Kidney epithelial cell (primary cell): Measurements from ENCODE around the gene PREX1. TPM values are rescaled to one million over a fixed set of nuclear protein-coding genes. Genes with fewer than 3 reads are reported as not detected.

ENCODE experiments used
- DNase-seq: peaks from one replicate; pipeline ENCODE4 v3.0.0-alpha.2; 2010; ENCODE audit warnings: low read depth
- H3K27me3 ChIP-seq: 2 replicates; pipeline ENCODE4 v1.6.0; 2011; ENCODE audit warnings: low read length; ENCODE audit not compliant: control insufficient read depth, insufficient read depth
- H3K36me3 ChIP-seq: 2 replicates; pipeline ENCODE4 v1.5.1; 2011; ENCODE audit warnings: low read length; ENCODE audit not compliant: control insufficient read depth, insufficient read depth
- H3K4me3 ChIP-seq: 2 replicates; pipeline ENCODE4 v1.5.1; 2011; ENCODE audit warnings: low read depth, mild to moderate bottlenecking, control low read depth, low read length
- total RNA-seq: library from RNA; depleted of rRNA; stranded (reverse); fragments of >200 nt; gene quantifications from 2 replicates; pipeline ENCODE4 v1.2.3, GENCODE V29; 2015
- TF ChIP-seq, protein P1 (sequence below): IDR thresholded peaks from 2 replicates; pipeline ENCODE4 v1.5.1; 2011; ENCODE audit warnings: mild to moderate bottlenecking, moderate library complexity, low read length, control low read depth, inconsistent platforms; ENCODE audit not compliant: insufficient read depth, poor library complexity, severe bottlenecking

The PREX1 gene
- total RNA-seq, 1 donor from 2014 or later, result 3.5 TPM

DNA sequence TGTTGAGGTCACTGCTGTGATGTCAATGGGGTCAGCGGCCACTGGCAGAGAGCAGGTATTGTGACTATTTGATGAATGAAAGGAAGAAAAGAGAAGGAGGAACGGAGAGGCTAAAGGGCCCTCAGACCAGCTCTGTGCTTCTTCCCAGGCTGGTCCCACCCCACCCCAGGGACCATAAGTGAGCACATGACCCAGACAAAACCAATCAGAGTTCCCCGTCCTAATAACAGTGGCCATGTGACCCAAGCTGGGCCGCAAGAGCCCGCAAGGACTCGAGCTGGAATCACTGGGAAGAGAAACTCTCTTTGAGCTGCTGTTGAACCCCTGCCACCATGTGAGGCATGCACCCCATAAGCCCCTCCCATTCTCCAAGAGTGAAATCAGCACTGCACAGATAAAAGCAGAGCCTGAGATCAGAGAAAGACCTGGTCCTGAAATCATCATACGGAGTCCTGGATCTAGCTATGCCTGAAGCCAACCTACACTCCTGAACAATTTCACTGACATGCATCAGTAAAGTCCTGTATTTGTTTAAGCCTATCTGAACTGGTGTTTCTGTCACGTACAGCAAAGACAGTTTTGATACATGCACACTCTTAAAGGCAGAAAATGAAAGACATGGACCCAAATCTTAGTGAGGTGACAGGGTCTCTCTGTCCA, 90.2 kb downstream of the PREX1 start:
- TF ChIP-seq, protein P1, sequence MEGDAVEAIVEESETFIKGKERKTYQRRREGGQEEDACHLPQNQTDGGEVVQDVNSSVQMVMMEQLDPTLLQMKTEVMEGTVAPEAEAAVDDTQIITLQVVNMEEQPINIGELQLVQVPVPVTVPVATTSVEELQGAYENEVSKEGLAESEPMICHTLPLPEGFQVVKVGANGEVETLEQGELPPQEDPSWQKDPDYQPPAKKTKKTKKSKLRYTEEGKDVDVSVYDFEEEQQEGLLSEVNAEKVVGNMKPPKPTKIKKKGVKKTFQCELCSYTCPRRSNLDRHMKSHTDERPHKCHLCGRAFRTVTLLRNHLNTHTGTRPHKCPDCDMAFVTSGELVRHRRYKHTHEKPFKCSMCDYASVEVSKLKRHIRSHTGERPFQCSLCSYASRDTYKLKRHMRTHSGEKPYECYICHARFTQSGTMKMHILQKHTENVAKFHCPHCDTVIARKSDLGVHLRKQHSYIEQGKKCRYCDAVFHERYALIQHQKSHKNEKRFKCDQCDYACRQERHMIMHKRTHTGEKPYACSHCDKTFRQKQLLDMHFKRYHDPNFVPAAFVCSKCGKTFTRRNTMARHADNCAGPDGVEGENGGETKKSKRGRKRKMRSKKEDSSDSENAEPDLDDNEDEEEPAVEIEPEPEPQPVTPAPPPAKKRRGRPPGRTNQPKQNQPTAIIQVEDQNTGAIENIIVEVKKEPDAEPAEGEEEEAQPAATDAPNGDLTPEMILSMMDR, result no peak
- H3K36me3 ChIP-seq, result no peaks in the 10 kb centered on the region
- no peak for DNase-seq
- peaks cover 4% of the 10 kb centered on the region for H3K27me3 ChIP-seq
- H3K4me3 ChIP-seq, result no peak overlapping the region

DNA sequence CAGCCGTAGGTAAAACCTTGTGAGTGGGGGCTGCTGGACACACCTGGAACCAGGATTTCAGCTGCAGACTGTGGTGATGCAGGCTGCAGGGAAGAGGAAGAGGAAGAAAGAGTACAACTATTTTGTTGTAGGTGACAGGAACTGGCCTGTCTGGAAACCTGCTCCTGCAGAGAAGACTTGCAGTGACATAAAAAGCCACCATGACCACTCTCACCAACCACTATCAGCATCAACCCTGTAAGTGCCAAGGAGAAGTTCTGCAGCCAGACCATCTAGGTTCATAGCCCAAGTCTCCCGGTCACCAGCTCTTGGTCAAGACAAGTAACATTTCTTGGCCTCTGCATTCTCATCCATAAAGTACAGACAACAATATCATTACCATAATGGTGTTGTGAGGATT, 91.2 kb downstream of the PREX1 start:
- H3K36me3 ChIP-seq, result no peaks in the 10 kb centered on the region
- TF ChIP-seq, protein P1, result no peak
- H3K27me3 ChIP-seq, result peaks cover 6% of the 10 kb centered on the region
- H3K4me3 ChIP-seq, result no peak overlapping the region
- no peak for DNase-seq

DNA sequence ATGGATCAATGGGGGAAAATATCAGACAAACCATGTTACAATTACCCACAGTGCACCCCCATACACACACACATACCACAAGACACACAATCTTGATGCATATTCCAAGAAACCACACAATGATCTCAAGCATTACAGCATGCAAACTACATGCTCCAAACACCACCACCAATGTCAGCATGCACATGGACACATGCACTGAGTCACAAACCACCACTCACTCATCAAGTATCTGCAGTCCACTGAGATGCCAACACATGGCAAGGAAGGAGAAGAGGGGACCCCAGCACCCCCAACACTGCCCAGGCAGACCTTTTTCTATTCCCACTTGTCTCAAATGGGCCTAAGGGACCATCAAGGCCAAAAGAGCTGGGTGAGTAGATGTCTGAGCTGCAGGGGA, 91.6 kb downstream of the PREX1 start:
- no peak for DNase-seq
- TF ChIP-seq, protein P1, result no peak
- Histone ChIP-seq H3K27me3 (peaks cover 6% of the 10 kb centered on the region), H3K4me3 (no peak overlapping the region), H3K36me3 (no peaks in the 10 kb centered on the region)

DNA sequence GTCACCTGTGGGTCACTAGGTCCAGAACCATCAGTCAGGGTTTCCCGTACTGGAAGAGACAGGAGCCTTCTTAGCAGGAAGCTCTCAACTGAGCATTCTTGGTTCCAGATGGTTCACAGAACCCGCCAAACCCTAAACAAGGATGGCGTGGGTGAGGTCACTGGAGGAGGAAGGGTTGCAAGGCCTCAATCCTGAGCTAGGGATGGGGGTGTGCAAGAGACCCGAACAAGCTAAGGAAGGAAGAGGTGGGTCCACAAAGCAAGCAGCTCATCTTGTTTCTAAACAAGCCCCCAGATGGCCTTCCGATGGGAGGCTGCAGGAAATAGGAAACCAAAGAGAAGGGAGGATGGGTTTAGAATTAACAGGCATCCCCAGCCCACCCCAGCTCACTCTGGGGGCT, 92.7 kb downstream of the PREX1 start:
- DNase-seq, result no peak
- Histone ChIP-seq H3K4me3 (no peak overlapping the region), H3K36me3 (no peaks in the 10 kb centered on the region), H3K27me3 (peaks cover 6% of the 10 kb centered on the region)
- TF ChIP-seq, protein P1, result no peak

DNA sequence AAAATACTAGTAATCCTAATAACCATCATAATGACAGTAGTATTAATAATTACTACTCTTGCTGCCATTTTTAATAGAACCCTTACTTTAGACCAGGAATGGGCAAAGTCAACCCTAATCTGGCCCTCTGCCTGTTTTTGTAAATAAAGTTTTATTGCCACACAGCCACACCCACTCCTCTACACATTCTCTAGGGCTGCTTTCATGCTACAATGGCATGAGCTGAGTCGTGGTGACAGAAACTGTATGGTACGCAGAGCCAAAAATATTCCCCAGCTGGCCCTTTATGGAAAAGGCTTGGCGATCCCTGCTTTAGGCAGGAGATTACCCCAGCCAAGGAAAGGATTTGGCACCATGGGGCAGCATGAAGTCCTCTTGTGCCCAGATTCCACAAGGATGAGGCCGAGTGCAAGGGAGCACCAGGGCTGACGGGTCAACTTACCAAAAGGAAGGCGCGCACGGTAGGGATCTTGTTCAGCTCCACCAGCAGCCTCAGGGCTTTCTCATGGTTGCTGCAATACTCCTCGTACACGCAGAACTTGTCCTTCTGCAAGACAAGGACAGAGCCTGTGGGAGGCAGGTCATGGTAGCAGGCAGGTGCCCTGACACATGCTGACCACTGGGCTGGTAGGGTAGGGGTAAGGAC, 93.6 kb downstream of the PREX1 start:
- TF ChIP-seq, protein P1, result no peak
- H3K4me3 ChIP-seq, result no peak overlapping the region
- H3K36me3 ChIP-seq, result no peaks in the 10 kb centered on the region
- peaks cover 6% of the 10 kb centered on the region for H3K27me3 ChIP-seq
- no peak for DNase-seq
